ENCODE results near the gene TMEM62.
"Not testable (repeated sequence)": the region's sequence is repeated elsewhere in the genome, so short reads cannot be mapped to it uniquely, and the experiment has no call there.

The TMEM62 gene

GRCh38 chr15:43210172-43210745, 76.9 kb downstream of the TMEM62 start:
- DNase-seq (ENCODE audit: low read depth): no peak

GRCh38 chr15:43210807-43211206, 77.4 kb downstream of the TMEM62 start:
- no peak for DNase-seq (ENCODE audit: low read depth)

GRCh38 chr15:43211224-43211735, 77.9 kb downstream of the TMEM62 start:
- no peak for DNase-seq (ENCODE audit: low read depth)

- DNase-seq (ENCODE audit: low read depth): no peak
These were observed 78.9 kb downstream of the TMEM62 start for GRCh38 chr15:43212299-43212698.

- no peak for DNase-seq (ENCODE audit: low read depth)
These were observed 79.6 kb downstream of the TMEM62 start for GRCh38 chr15:43212951-43213350.

- DNase-seq (ENCODE audit: low read depth): no peak
These were observed 80.1 kb downstream of the TMEM62 start for GRCh38 chr15:43213466-43213865.

GRCh38 chr15:43214169-43214568, 80.8 kb downstream of the TMEM62 start:
- DNase-seq (ENCODE audit: low read depth): no peak

- DNase-seq (ENCODE audit: low read depth): no peak
These were observed 81.4 kb downstream of the TMEM62 start for GRCh38 chr15:43214592-43215295.

- DNase-seq (ENCODE audit: low read depth): no peak
These were observed 82.6 kb downstream of the TMEM62 start for GRCh38 chr15:43215961-43216360.

GRCh38 chr15:43218908-43219706, 85.7 kb downstream of the TMEM62 start:
- no peak for DNase-seq (ENCODE audit: low read depth)

GRCh38 chr15:43219929-43220928, 86.8 kb downstream of the TMEM62 start:
- no peak for DNase-seq (ENCODE audit: low read depth)

GRCh38 chr15:43220991-43221403, 87.6 kb downstream of the TMEM62 start, which contains the start of gene EPB42:
Gene EPB42, minus strand, starts transcription at chr15:43221018. Its CDS starts 193 bp downstream, at chr15:43220825.
- no peak for DNase-seq (ENCODE audit: low read depth)

GRCh38 chr15:43221422-43221821, 88.0 kb downstream of the TMEM62 start:
- DNase-seq (ENCODE audit: low read depth): no peak

GRCh38 chr15:43225201-43225949, 92.0 kb downstream of the TMEM62 start:
- peak; percentile 12 for DNase-seq (ENCODE audit: low read depth)

- not testable (repeated sequence) for DNase-seq (ENCODE audit: low read depth)
These were observed 92.5 kb downstream of the TMEM62 start for GRCh38 chr15:43225950-43226255.

- no peak for DNase-seq (ENCODE audit: low read depth)
These were observed 93.3 kb downstream of the TMEM62 start for GRCh38 chr15:43226436-43227305.

- no peak for DNase-seq (ENCODE audit: low read depth)
These were observed 96.6 kb downstream of the TMEM62 start for GRCh38 chr15:43229977-43230376.

GRCh38 chr15:43230640-43231115, 97.3 kb downstream of the TMEM62 start:
- DNase-seq (ENCODE audit: low read depth): no peak

GRCh38 chr15:43232289-43232874, 99.0 kb downstream of the TMEM62 start:
- no peak for DNase-seq (ENCODE audit: low read depth)

All from stimulated activated CD4-positive, alpha-beta T cell treated with anti-CD3 and anti-CD28 coated beads, Interleukin-2, amount 100 ng/mL, for 4 hours (primary cell).